Measurements from ENCODE around the gene ESYT1. TPM values are rescaled to one million over a fixed set of nuclear protein-coding genes. Genes with fewer than 3 reads are reported as not detected.
"Not testable (repeated sequence)": the region's sequence is repeated elsewhere in the genome, so short reads cannot be mapped to it uniquely, and the experiment has no call there.

Gene ESYT1
- total RNA-seq, 2 donors from 2014 or later: 113 to 128 TPM

DNA sequence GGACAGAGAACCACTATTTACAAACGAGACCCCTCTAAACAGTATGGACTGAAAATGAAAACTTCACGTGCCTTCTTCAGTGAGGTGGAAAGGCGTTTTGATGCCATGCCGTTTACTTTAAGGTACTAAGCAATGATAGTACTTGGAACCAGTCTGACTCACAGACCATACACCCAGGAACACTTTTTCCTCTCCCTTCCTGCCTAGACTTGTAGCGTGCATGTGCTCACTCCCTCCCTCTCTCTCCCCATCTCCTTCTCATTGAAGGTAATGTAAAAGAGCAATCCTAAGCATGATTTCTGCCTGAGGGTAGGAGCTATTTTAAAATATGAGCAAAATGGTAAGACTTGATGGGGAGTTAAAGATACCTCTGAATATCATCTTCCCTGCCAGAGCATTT is 17.5 kb upstream of the ESYT1 start:
- no peaks in the 10 kb centered on the region for H3K27me3 ChIP-seq (replicated peaks; ENCODE audit: insufficient read depth)
- H3K4me1 ChIP-seq (ENCODE audit: control insufficient read depth in 1 of 2, low read depth in 2 of 2): peaks cover 2 to 13% of the 10 kb centered on the region in 2 donors
- DNase-seq (ENCODE audit: low spot score) (no peak), ATAC-seq (ENCODE audit: insufficient number of reproducible peaks, low FRiP score, low read depth) (no peak)
- peaks cover 56% of the 10 kb centered on the region for H3K36me3 ChIP-seq
- no peak overlapping the region for H3K4me3 ChIP-seq
- no peak overlapping the region for H3K27ac ChIP-seq
- no peak for TF ChIP-seq CTCF (IDR thresholded peaks at IDR 0.05)
- H3K9me3 ChIP-seq: no peaks in the 10 kb centered on the region

GRCh38 chr12:56114084-56114483 is 14.0 kb upstream of the ESYT1 start:
- no peak for TF ChIP-seq CTCF (IDR thresholded peaks at IDR 0.05)
- DNase-seq (ENCODE audit: low spot score) (no peak), ATAC-seq (ENCODE audit: insufficient number of reproducible peaks, low FRiP score, low read depth) (no peak)
- Histone ChIP-seq H3K4me1 (ENCODE audit: control insufficient read depth in 1 of 2, low read depth in 2 of 2) (peaks cover 5 to 14% of the 10 kb centered on the region in 2 donors), H3K9me3 (no peaks in the 10 kb centered on the region), H3K27ac (no peak overlapping the region), H3K27me3 (replicated peaks; ENCODE audit: insufficient read depth) (no peaks in the 10 kb centered on the region), H3K36me3 (peaks cover 41% of the 10 kb centered on the region), H3K4me3 (no peak overlapping the region)

DNA sequence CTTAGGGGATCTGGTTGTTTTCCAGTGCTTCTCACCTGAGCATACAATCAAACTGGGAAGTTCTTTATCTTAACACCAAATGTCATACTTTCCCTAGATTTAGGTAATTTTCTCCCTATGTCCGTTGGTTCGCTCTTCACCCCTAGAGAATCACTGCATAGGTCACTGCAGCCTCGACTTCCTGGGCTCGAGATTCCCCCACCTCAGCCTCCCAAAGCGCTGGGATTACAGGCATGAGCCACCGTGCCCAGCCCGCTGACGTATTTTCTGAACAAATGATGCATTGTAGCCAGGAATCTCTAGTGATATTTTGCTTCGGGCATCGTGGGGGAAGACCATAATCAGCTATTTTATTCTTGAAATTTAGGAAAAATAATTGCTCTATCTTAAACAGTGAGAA is 12.7 kb upstream of the ESYT1 start:
- Histone ChIP-seq H3K9me3 (no peaks in the 10 kb centered on the region), H3K4me1 (ENCODE audit: control insufficient read depth in 1 of 2, low read depth in 2 of 2) (peaks cover 7 to 26% of the 10 kb centered on the region in 2 donors), H3K4me3 (peak overlapping the region; percentile 97), H3K27me3 (replicated peaks; ENCODE audit: insufficient read depth) (no peaks in the 10 kb centered on the region), H3K27ac (peak overlapping the region; percentile 97 to 99), H3K36me3 (peaks cover 28% of the 10 kb centered on the region)
- ATAC-seq (ENCODE audit: insufficient number of reproducible peaks, low FRiP score, low read depth) (no peak), DNase-seq (ENCODE audit: low spot score) (no peak)
- no peak for TF ChIP-seq CTCF (IDR thresholded peaks at IDR 0.05)

GRCh38 chr12:56116267-56117081 is 11.6 kb upstream of the ESYT1 start, which contains the start of gene RPL41:
Gene RPL41, plus strand, starts transcription at chr12:56116633.
- ATAC-seq (ENCODE audit: insufficient number of reproducible peaks, low FRiP score, low read depth): peak; percentile 75
- H3K27ac ChIP-seq: peak within 1 kb of the TSS; percentile 97 to 99
- no peak for TF ChIP-seq CTCF (IDR thresholded peaks at IDR 0.05)
- H3K9me3 ChIP-seq: no peaks in the 10 kb centered on the region
- H3K4me3 ChIP-seq: peak within 1 kb of the TSS; percentile 97
- peaks cover 26% of the 10 kb centered on the region for H3K36me3 ChIP-seq
- no peaks in the 10 kb centered on the region for H3K27me3 ChIP-seq (replicated peaks; ENCODE audit: insufficient read depth)
- peak; percentile 70 for DNase-seq (ENCODE audit: low spot score)
- H3K4me1 ChIP-seq (ENCODE audit: control insufficient read depth in 1 of 2, low read depth in 2 of 2): peaks cover 7 to 27% of the 10 kb centered on the region in 2 donors

DNA sequence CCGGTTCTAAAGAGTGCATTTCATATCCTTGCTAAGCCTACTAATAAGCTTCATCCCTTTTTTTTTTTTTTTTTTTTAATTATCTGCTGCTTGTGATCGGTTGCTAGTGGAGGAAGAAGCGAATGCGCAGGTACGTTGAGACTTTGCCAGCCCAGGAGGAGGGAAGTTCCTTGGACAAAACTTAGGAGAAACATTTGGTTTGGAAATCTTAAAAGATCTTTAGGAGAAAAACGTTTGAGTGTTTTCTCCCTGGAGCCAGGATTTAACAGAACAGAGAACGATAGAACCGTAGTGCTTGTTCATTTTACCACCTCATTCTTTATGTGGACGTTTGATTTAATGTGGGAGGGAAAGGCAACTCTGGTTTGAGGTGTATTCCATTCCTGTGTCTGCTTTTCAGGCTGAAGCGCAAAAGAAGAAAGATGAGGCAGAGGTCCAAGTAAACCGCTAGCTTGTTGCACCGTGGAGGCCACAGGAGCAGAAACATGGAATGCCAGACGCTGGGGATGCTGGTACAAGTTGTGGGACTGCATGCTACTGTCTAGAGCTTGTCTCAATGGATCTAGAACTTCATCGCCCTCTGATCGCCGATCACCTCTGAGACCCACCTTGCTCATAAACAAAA is 10.9 kb upstream of the ESYT1 start:
- ATAC-seq (ENCODE audit: insufficient number of reproducible peaks, low FRiP score, low read depth); DNase-seq (ENCODE audit: low spot score); H3K9me3 ChIP-seq; H3K27me3 ChIP-seq (replicated peaks; ENCODE audit: insufficient read depth): not testable (repeated sequence)
- Histone ChIP-seq H3K4me3 (peak overlapping the region; percentile 97), H3K27ac (peak overlapping the region; percentile 97 to 99), H3K4me1 (ENCODE audit: control insufficient read depth in 1 of 2, low read depth in 2 of 2) (peaks cover 7 to 27% of the 10 kb centered on the region in 2 donors), H3K36me3 (peaks cover 24% of the 10 kb centered on the region)
